IgD-negative memory B cell (primary cell): ENCODE measurements around the gene TMEM117. TPM values are rescaled to one million over a fixed set of nuclear protein-coding genes. Genes with fewer than 3 reads are reported as not detected.
A peak's percentile ranks its signal among the peaks of the same experiment; 100 is the strongest.

Experiments used
- H3K27ac Mint-ChIP-seq, 3 donors: one replicate each; pipeline ENCODE4 v1.8.0; 2020 to 2022; ENCODE audit warnings: mild to moderate bottlenecking in 3 of 3, mixed read lengths in 3 of 3, moderate library complexity in 1 of 3
- H3K27me3 Mint-ChIP-seq: one replicate; pipeline ENCODE4 v1.8.0; 2021; ENCODE audit warnings: mixed read lengths
- H3K36me3 Mint-ChIP-seq: one replicate; pipeline ENCODE4 v1.8.0; 2020; ENCODE audit warnings: mild to moderate bottlenecking, mixed read lengths
- H3K4me1 Mint-ChIP-seq, 3 donors: one replicate each; pipeline ENCODE4 v1.8.0; 2020 to 2022; ENCODE audit warnings: mixed read lengths in 3 of 3, mild to moderate bottlenecking in 1 of 3
- H3K4me3 Mint-ChIP-seq, 4 donors: one replicate each; pipeline ENCODE4 v1.8.0; 2020 to 2022; ENCODE audit warnings: mild to moderate bottlenecking in 4 of 4, mixed read lengths in 4 of 4, moderate library complexity in 3 of 4
- H3K9me3 Mint-ChIP-seq, 3 donors: one replicate each; pipeline ENCODE4 v1.8.0; 2020 to 2021; ENCODE audit warnings: mixed read lengths in 3 of 3, mild to moderate bottlenecking in 1 of 3
- polyA plus RNA-seq: library from polyadenylated mRNA; unstranded; fragments of 300-500 nt; fragmentation: Illumina TruSeq; gene quantifications from one replicate; pipeline ENCODE4 v1.2.3, GENCODE V29; 2021

The TMEM117 gene
- polyA plus RNA-seq, 1 donor from 2014 or later: 4.4 TPM

- H3K36me3 Mint-ChIP-seq: peaks cover 8% of the 10 kb centered on the region
- peaks cover 4 to 15% (median 9%) of the 10 kb centered on the region in 3 donors for H3K9me3 Mint-ChIP-seq
- H3K27ac Mint-ChIP-seq: no peak overlapping the region
- H3K4me1 Mint-ChIP-seq: no peaks in the 10 kb centered on the region
- no peak overlapping the region for H3K4me3 Mint-ChIP-seq
- H3K27me3 Mint-ChIP-seq: no peaks in the 10 kb centered on the region
Observed at GRCh38 chr12:43980627-43981191, 144.8 kb downstream of the TMEM117 start.

- Mint-ChIP-seq H3K27ac (peak overlapping the region in 1 of 3 donors; percentile 41), H3K9me3 (peaks cover 2 to 9% (median 7%) of the 10 kb centered on the region in 3 donors), H3K4me1 (no peaks in the 10 kb centered on the region), H3K36me3 (peaks cover 8% of the 10 kb centered on the region), H3K27me3 (no peaks in the 10 kb centered on the region), H3K4me3 (no peak overlapping the region)
Observed at GRCh38 chr12:43981726-43982125, 145.8 kb downstream of the TMEM117 start.

- no peaks in the 10 kb centered on the region for H3K4me1 Mint-ChIP-seq
- H3K27me3 Mint-ChIP-seq: no peaks in the 10 kb centered on the region
- H3K4me3 Mint-ChIP-seq: no peak overlapping the region
- no peak overlapping the region for H3K27ac Mint-ChIP-seq
- H3K9me3 Mint-ChIP-seq: peaks cover 2 to 9% (median 3%) of the 10 kb centered on the region in 3 donors
- H3K36me3 Mint-ChIP-seq: peaks cover 8% of the 10 kb centered on the region
Observed at GRCh38 chr12:43982544-43982943, 146.7 kb downstream of the TMEM117 start.

GRCh38 chr12:43988838-43989560 lies 153.1 kb downstream of the TMEM117 start:
- peaks cover 3% of the 10 kb centered on the region for H3K36me3 Mint-ChIP-seq
- no peak overlapping the region for H3K4me3 Mint-ChIP-seq
- H3K27ac Mint-ChIP-seq: no peak overlapping the region
- H3K9me3 Mint-ChIP-seq: no peaks in the 10 kb centered on the region
- H3K27me3 Mint-ChIP-seq: no peaks in the 10 kb centered on the region
- peaks cover 0 to 4% (median 2%) of the 10 kb centered on the region in 3 donors for H3K4me1 Mint-ChIP-seq

- H3K4me3 Mint-ChIP-seq: no peak overlapping the region
- H3K36me3 Mint-ChIP-seq: peaks cover 13% of the 10 kb centered on the region
- H3K27ac Mint-ChIP-seq: no peak overlapping the region
- peaks cover 0 to 4% (median 2%) of the 10 kb centered on the region in 3 donors for H3K4me1 Mint-ChIP-seq
- no peaks in the 10 kb centered on the region for H3K27me3 Mint-ChIP-seq
- peaks cover 0 to 2% (median 0%) of the 10 kb centered on the region in 3 donors for H3K9me3 Mint-ChIP-seq
Observed at GRCh38 chr12:43992856-43993255, 157.0 kb downstream of the TMEM117 start.

- no peaks in the 10 kb centered on the region for H3K4me1 Mint-ChIP-seq
- no peak overlapping the region for H3K4me3 Mint-ChIP-seq
- H3K27ac Mint-ChIP-seq: no peak overlapping the region
- H3K27me3 Mint-ChIP-seq: no peaks in the 10 kb centered on the region
- peaks cover 8% of the 10 kb centered on the region for H3K36me3 Mint-ChIP-seq
- peaks cover 0 to 3% (median 0%) of the 10 kb centered on the region in 3 donors for H3K9me3 Mint-ChIP-seq
Observed at GRCh38 chr12:44000309-44000952, 164.6 kb downstream of the TMEM117 start.

GRCh38 chr12:44002607-44003006 lies 166.7 kb downstream of the TMEM117 start:
- no peak overlapping the region for H3K27ac Mint-ChIP-seq
- no peaks in the 10 kb centered on the region for H3K27me3 Mint-ChIP-seq
- H3K36me3 Mint-ChIP-seq: peaks cover 4% of the 10 kb centered on the region
- peaks cover under 1 to 6% (median under 1%) of the 10 kb centered on the region in 3 donors for H3K9me3 Mint-ChIP-seq
- no peaks in the 10 kb centered on the region for H3K4me1 Mint-ChIP-seq
- no peak overlapping the region for H3K4me3 Mint-ChIP-seq

- H3K4me1 Mint-ChIP-seq: no peaks in the 10 kb centered on the region
- H3K4me3 Mint-ChIP-seq: no peak overlapping the region
- H3K27me3 Mint-ChIP-seq: no peaks in the 10 kb centered on the region
- peaks cover 6% of the 10 kb centered on the region for H3K36me3 Mint-ChIP-seq
- H3K9me3 Mint-ChIP-seq: peaks cover 4 to 12% (median 11%) of the 10 kb centered on the region in 3 donors
- no peak overlapping the region for H3K27ac Mint-ChIP-seq
Observed at GRCh38 chr12:44003721-44004120, 167.8 kb downstream of the TMEM117 start.

GRCh38 chr12:44015333-44015941 lies 179.6 kb downstream of the TMEM117 start:
- Mint-ChIP-seq H3K27ac (no peak overlapping the region), H3K36me3 (no peaks in the 10 kb centered on the region), H3K9me3 (no peaks in the 10 kb centered on the region), H3K4me3 (no peak overlapping the region), H3K4me1 (peaks cover 0 to 5% (median 4%) of the 10 kb centered on the region in 3 donors), H3K27me3 (no peaks in the 10 kb centered on the region)

GRCh38 chr12:44017216-44017615 lies 181.3 kb downstream of the TMEM117 start:
- Mint-ChIP-seq H3K27ac (no peak overlapping the region), H3K27me3 (no peaks in the 10 kb centered on the region), H3K4me1 (peaks cover 8 to 12% (median 12%) of the 10 kb centered on the region in 3 donors), H3K36me3 (peaks cover 2% of the 10 kb centered on the region), H3K4me3 (no peak overlapping the region), H3K9me3 (peaks cover 0 to under 1% (median 0%) of the 10 kb centered on the region in 3 donors)

GRCh38 chr12:44019118-44019517 lies 183.2 kb downstream of the TMEM117 start:
- Mint-ChIP-seq H3K9me3 (peaks cover 0 to 7% (median 0%) of the 10 kb centered on the region in 3 donors), H3K4me3 (no peak overlapping the region), H3K4me1 (peaks cover 11 to 14% (median 12%) of the 10 kb centered on the region in 3 donors), H3K27ac (no peak overlapping the region), H3K36me3 (peaks cover 6% of the 10 kb centered on the region), H3K27me3 (no peaks in the 10 kb centered on the region)

GRCh38 chr12:44020555-44020954 lies 184.7 kb downstream of the TMEM117 start:
- no peak overlapping the region for H3K27ac Mint-ChIP-seq
- H3K9me3 Mint-ChIP-seq: peaks cover 0 to 7% (median 0%) of the 10 kb centered on the region in 3 donors
- H3K27me3 Mint-ChIP-seq: no peaks in the 10 kb centered on the region
- peaks cover 10 to 12% (median 11%) of the 10 kb centered on the region in 3 donors for H3K4me1 Mint-ChIP-seq
- H3K4me3 Mint-ChIP-seq: peak overlapping the region in 1 of 4 donors; percentile 50
- peaks cover 6% of the 10 kb centered on the region for H3K36me3 Mint-ChIP-seq

GRCh38 chr12:44021471-44021971 lies 185.6 kb downstream of the TMEM117 start:
- Mint-ChIP-seq H3K27ac (peak overlapping the region in 1 of 3 donors; percentile 24), H3K4me1 (peaks cover 10 to 11% (median 10%) of the 10 kb centered on the region in 3 donors), H3K27me3 (no peaks in the 10 kb centered on the region), H3K9me3 (peaks cover 0 to 7% (median 0%) of the 10 kb centered on the region in 3 donors), H3K36me3 (peaks cover 6% of the 10 kb centered on the region), H3K4me3 (peak overlapping the region in 1 of 4 donors; percentile 50)

GRCh38 chr12:44025499-44025898 lies 189.6 kb downstream of the TMEM117 start:
- Mint-ChIP-seq H3K4me1 (peaks cover 8 to 11% (median 10%) of the 10 kb centered on the region in 3 donors), H3K4me3 (no peak overlapping the region), H3K9me3 (peaks cover 0 to 10% (median 4%) of the 10 kb centered on the region in 3 donors), H3K27ac (no peak overlapping the region), H3K27me3 (no peaks in the 10 kb centered on the region), H3K36me3 (peaks cover 13% of the 10 kb centered on the region)

- Mint-ChIP-seq H3K4me1 (peaks cover 7 to 10% (median 10%) of the 10 kb centered on the region in 3 donors), H3K4me3 (no peak overlapping the region), H3K36me3 (peaks cover 12% of the 10 kb centered on the region), H3K27ac (no peak overlapping the region), H3K27me3 (no peaks in the 10 kb centered on the region), H3K9me3 (peaks cover 0 to 10% (median 4%) of the 10 kb centered on the region in 3 donors)
Observed at GRCh38 chr12:44026046-44026445, 190.2 kb downstream of the TMEM117 start.
